SK-N-SH (cell line): ENCODE data around the gene UGT1A3. TPM values are rescaled to one million over a fixed set of nuclear protein-coding genes. Genes with fewer than 3 reads are reported as not detected.

Source experiments
- CTCF ChIA-PET: fragments of 300-600, 350-600 bp; formaldehyde crosslinking; extraction: SDS; loops from one replicate; lab custom pipeline; 2021; lab: Yijun Ruan, JAX
- POLR2A ChIA-PET: fragments of 350-600 bp; sonication (Branson Sonifier 250); formaldehyde crosslinking; extraction: SDS; loops from one replicate; lab custom pipeline; 2020; ENCODE audit warnings: antibody characterized with exemption, inconsistent platforms; lab: Yijun Ruan, JAX
- DNase-seq: peaks from one replicate; pipeline ENCODE4 v3.0.0; 2012
- H2AFZ ChIP-seq: fragments of 200-600 bp; sonication (generic); 2 replicates; pipeline ENCODE4 v1.8.1; 2016; ENCODE audit warnings: antibody characterized with exemption, mild to moderate bottlenecking, low read depth
- H3F3A ChIP-seq: fragments of 200-600 bp; sonication (generic); replicated peaks from 2 replicates; pipeline ENCODE3; 2016; ENCODE audit warnings: antibody characterized with exemption, mild to moderate bottlenecking; ENCODE audit not compliant: insufficient read depth
- H3K27ac ChIP-seq, 2 experiments: fragments of 200-500 bp in 1 of 2; fragments of 200-600 bp in 1 of 2; sonication (Bioruptor generic) in 1 of 2; sonication (generic), shearing (Covaris generic) in 1 of 2; 2 replicates each; pipeline versions ENCODE4 v1.5.1 to v1.6.1; 2014 to 2016; ENCODE audit warnings: low read depth in 2 of 2, inconsistent platforms in 1 of 2, low read length in 1 of 2, mild to moderate bottlenecking in 1 of 2, mixed read lengths in 1 of 2
- H3K27me3 ChIP-seq: fragments of 200-600 bp; sonication (generic), shearing (Covaris generic); 2 replicates; pipeline ENCODE4 v1.6.1; 2016; ENCODE audit warnings: mixed run types; ENCODE audit not compliant: insufficient read depth
- H3K36me3 ChIP-seq, 2 experiments: fragments of 200-500 bp in 1 of 2; fragments of 200-600 bp in 1 of 2; sonication (Bioruptor generic) in 1 of 2; sonication (generic) in 1 of 2; replicated peaks in 1 of 2; 2 replicates each; pipeline versions ENCODE3 to v1.5.1; 2014 to 2016; ENCODE audit warnings: low read length in 1 of 2, mild to moderate bottlenecking in 1 of 2; ENCODE audit not compliant: insufficient read depth in 2 of 2, control insufficient read depth in 1 of 2
- H3K4me1 ChIP-seq, 2 experiments: fragments of 200-500 bp in 1 of 2; fragments of 200-600 bp in 1 of 2; sonication (Bioruptor generic) in 1 of 2; sonication (generic), shearing (Covaris generic) in 1 of 2; 2 replicates each; pipeline versions ENCODE4 v1.5.1 to v1.6.1; 2014 to 2016; ENCODE audit warnings: low read depth in 1 of 2, low read length in 1 of 2, mixed run types in 1 of 2; ENCODE audit not compliant: insufficient read depth in 2 of 2, control insufficient read depth in 1 of 2
- H3K4me2 ChIP-seq: fragments of 200-600 bp; sonication (generic), shearing (Covaris generic); 2 replicates; pipeline ENCODE4 v1.6.1; 2017; ENCODE audit warnings: mixed run types
- H3K4me3 ChIP-seq, 2 experiments: fragments of 200-500 bp in 1 of 2; fragments of 200-600 bp in 1 of 2; sonication (Bioruptor generic) in 1 of 2; sonication (generic), shearing (Covaris generic) in 1 of 2; 2 replicates each; pipeline versions ENCODE4 v1.5.1 to v1.8.1; 2014 to 2016; ENCODE audit warnings: low read depth in 2 of 2, inconsistent platforms in 1 of 2, low read length in 1 of 2, mild to moderate bottlenecking in 1 of 2, mixed read lengths in 1 of 2, moderate library complexity in 1 of 2
- H3K79me2 ChIP-seq: fragments of 200-600 bp; sonication (generic); 2 replicates; pipeline ENCODE4 v1.8.1; 2017; ENCODE audit warnings: mild to moderate bottlenecking; ENCODE audit not compliant: insufficient read depth
- H3K9ac ChIP-seq: fragments of 200-600 bp; sonication (generic); 2 replicates; pipeline ENCODE4 v1.6.1; 2017; ENCODE audit warnings: mixed run types
- H3K9me2 ChIP-seq: fragments of 200-600 bp; sonication (generic); 2 replicates; pipeline ENCODE4 v1.6.1; 2017; ENCODE audit warnings: mixed run types
- H3K9me3 ChIP-seq: fragments of 200-600 bp; sonication (generic); 2 replicates; pipeline ENCODE4 v1.6.1; 2017; ENCODE audit warnings: mixed run types, mild to moderate bottlenecking, moderate library complexity
- H4K20me1 ChIP-seq: fragments of 200-600 bp; sonication (generic); 2 replicates; pipeline ENCODE4 v1.6.1; 2017; ENCODE audit warnings: mild to moderate bottlenecking, mixed run types; ENCODE audit not compliant: insufficient read depth
- CHD2 ChIP-seq: fragments of 150-350 bp; IDR thresholded peaks from 2 replicates; pipeline ENCODE4 v1.6.1; 2018; ENCODE audit warnings: low read length; ENCODE audit not compliant: partially characterized antibody
- ELF1 ChIP-seq: IDR thresholded peaks from 2 replicates; pipeline ENCODE4 v1.4.0; 2012
- EP300 ChIP-seq, 2 experiments: IDR thresholded peaks; 2 replicates each; pipeline versions ENCODE4 v1.4.0 to v1.6.1; 2012; ENCODE audit warnings: borderline replicate concordance in 1 of 2, low read depth in 1 of 2, low read length in 1 of 2
- EZH2phosphoT487 ChIP-seq: fragments of 200-600 bp; sonication (generic); IDR thresholded peaks from 2 replicates; pipeline ENCODE4 v1.6.1; 2017; ENCODE audit warnings: low read depth, mixed run types, mild to moderate bottlenecking, antibody characterized with exemption, moderate library complexity, borderline replicate concordance
- FOSL2 ChIP-seq: IDR thresholded peaks from 2 replicates; pipeline ENCODE4 v1.4.0; 2012; ENCODE audit warnings: low read depth, mild to moderate bottlenecking, moderate library complexity, borderline replicate concordance
- FOXJ3 ChIP-seq: sonication (generic); formaldehyde crosslinking; IDR thresholded peaks from 2 replicates; pipeline ENCODE4 v1.5.1; 2020; ENCODE audit warnings: mild to moderate bottlenecking, missing genetic modification reagents
- GABPA ChIP-seq: IDR thresholded peaks from 2 replicates; pipeline ENCODE4 v1.4.0; 2012; ENCODE audit warnings: low read depth, mild to moderate bottlenecking
- GATA2 ChIP-seq: sonication (generic); formaldehyde crosslinking; IDR thresholded peaks from 2 replicates; pipeline ENCODE4 v1.5.0; 2020; ENCODE audit warnings: mild to moderate bottlenecking, missing genetic modification reagents
- IRF3 ChIP-seq: fragments of 150-350 bp; IDR thresholded peaks from 2 replicates; pipeline ENCODE4 v1.6.1; 2016; ENCODE audit warnings: mild to moderate bottlenecking, low read depth, low read length
- JUND ChIP-seq: IDR thresholded peaks from 2 replicates; pipeline ENCODE4 v1.4.0; 2012
- MEF2A ChIP-seq: IDR thresholded peaks from 2 replicates; pipeline ENCODE4 v1.4.0; 2012; ENCODE audit warnings: low read depth, borderline replicate concordance
- MXI1 ChIP-seq: IDR thresholded peaks from 2 replicates; pipeline ENCODE4 v1.6.1; 2012; ENCODE audit warnings: mild to moderate bottlenecking, low read depth, low read length, improper control_type of control experiment
- NFIC ChIP-seq: IDR thresholded peaks from 2 replicates; pipeline ENCODE4 v1.4.0; 2012; ENCODE audit warnings: borderline replicate concordance
- PBX3 ChIP-seq: IDR thresholded peaks from 2 replicates; pipeline ENCODE4; 2012
- POLR2AphosphoS5 ChIP-seq: IDR thresholded peaks from 2 replicates; pipeline ENCODE4 v1.6.1; 2012; ENCODE audit warnings: low read depth, low read length
- RAD21 ChIP-seq: IDR thresholded peaks from 2 replicates; pipeline ENCODE4 v1.6.1; 2012; ENCODE audit warnings: mild to moderate bottlenecking, low read length
- RCOR1 ChIP-seq: fragments of 150-350 bp; IDR thresholded peaks from 2 replicates; pipeline ENCODE4 v1.6.1; 2017; ENCODE audit warnings: antibody characterized with exemption, low read length
- RFX5 ChIP-seq: IDR thresholded peaks from 2 replicates; pipeline ENCODE4 v1.6.1; 2012; ENCODE audit warnings: mild to moderate bottlenecking, improper control_type of control experiment, low read length
- RXRA ChIP-seq: IDR thresholded peaks from 2 replicates; pipeline ENCODE4 v1.4.0; 2012; ENCODE audit warnings: low read depth, mild to moderate bottlenecking, borderline replicate concordance
- SIN3A ChIP-seq: IDR thresholded peaks from 2 replicates; pipeline ENCODE4 v1.6.1; 2012; ENCODE audit warnings: low read depth, mild to moderate bottlenecking, low read length, moderate library complexity, borderline replicate concordance
- SMC3 ChIP-seq: IDR thresholded peaks from 2 replicates; pipeline ENCODE4 v1.6.1; 2012; ENCODE audit warnings: low read depth, low read length, improper control_type of control experiment
- TCF12 ChIP-seq: IDR thresholded peaks from 2 replicates; pipeline ENCODE4 v1.4.0; 2012
- TEAD4 ChIP-seq: IDR thresholded peaks from 2 replicates; pipeline ENCODE4 v1.4.0; 2012; ENCODE audit warnings: mild to moderate bottlenecking, borderline replicate concordance; ENCODE audit not compliant: insufficient read depth
- USF2 ChIP-seq: fragments of 150-350 bp; IDR thresholded peaks from 2 replicates; pipeline ENCODE4 v1.6.1; 2017; ENCODE audit warnings: antibody characterized with exemption, low read length, low read depth, borderline replicate concordance
- YY1 ChIP-seq: IDR thresholded peaks from 2 replicates; pipeline ENCODE4 v1.4.0; 2012; ENCODE audit warnings: low read depth, mild to moderate bottlenecking
- WGBS: methylation state at CpG from one replicate; pipeline ENCODE4 v1.1.6; 2017; ENCODE audit warnings: low lambda C conversion rate; 5-methylcytosine and 5-hydroxymethylcytosine counted together
- polyA plus RNA-seq, 3 experiments: library from polyadenylated mRNA; depleted of rRNA; stranded (reverse); fragments of >200 nt; gene quantifications; 2 replicates each; pipeline ENCODE4 v1.2.3, GENCODE V29; 2012

Gene UGT1A3
- polyA plus RNA-seq, 1 of the 3 experiments (the other 2 are of a cell fraction), result not detected

GRCh38 chr2:233758141-233758540, 29.3 kb downstream of the UGT1A3 start:
- Histone ChIP-seq H3F3A (no peaks in the 10 kb centered on the region), H3K27me3 (no peaks in the 10 kb centered on the region), H3K36me3 (no peaks in the 10 kb centered on the region), H3K4me3 (no peak overlapping the region), H2AFZ (no peak overlapping the region), H3K9me3 (no peaks in the 10 kb centered on the region), H3K9ac (no peak overlapping the region), H3K79me2 (no peaks in the 10 kb centered on the region), H3K4me1 (no peaks in the 10 kb centered on the region), H3K27ac (no peak overlapping the region), H3K4me2 (no peak overlapping the region), H4K20me1 (no peaks in the 10 kb centered on the region), H3K9me2 (no peaks in the 10 kb centered on the region)
- TF ChIP-seq EP300 (IDR thresholded peaks at IDR 0.05; ENCODE audit: borderline replicate concordance in 1 of 2, low read depth in 1 of 2, low read length in 1 of 2) (no peak), POLR2AphosphoS5 (no peak), SIN3A (no peak), FOSL2 (no peak), RFX5 (no peak), USF2 (no peak), RAD21 (no peak), EZH2phosphoT487 (no peak), YY1 (no peak), JUND (no peak), IRF3 (no peak), MXI1 (no peak), RCOR1 (no peak), TEAD4 (no peak)
- no peak for DNase-seq
- ChIA-PET POLR2A (no interaction called here), CTCF (interaction anchor here (0.5 kb wide), 1 partner anchor 319 kb away, joined by 3 read pairs; no protein-coding TSS in a partner anchor)

GRCh38 chr2:233758849-233759248, 30.0 kb downstream of the UGT1A3 start:
- TF ChIP-seq RFX5 (no peak), RAD21 (no peak), RXRA (no peak), TCF12 (no peak), CHD2 (no peak), MEF2A (no peak), SIN3A (no peak), RCOR1 (no peak), PBX3 (no peak), SMC3 (no peak), EZH2phosphoT487 (no peak), NFIC (no peak), JUND (no peak), POLR2AphosphoS5 (no peak), ELF1 (no peak), GABPA (no peak), YY1 (no peak), USF2 (no peak), GATA2 (CRISPR knock-in tag) (no peak), FOXJ3 (no peak)
- POLR2A ChIA-PET, result no interaction called here
- 72% methylated on average over 2 of the region's 2 CpGs for WGBS

More at GRCh38 chr2:233758849-233759248, 30.0 kb downstream of the UGT1A3 start:
- DNase-seq, result no peak
- no peak overlapping the region for H3K9ac ChIP-seq
- CTCF ChIA-PET, result no interaction called here
- H3K4me3 ChIP-seq, result no peak overlapping the region
- no peaks in the 10 kb centered on the region for H3K36me3 ChIP-seq
- no peaks in the 10 kb centered on the region for H3K9me2 ChIP-seq
- no peak overlapping the region for H3K4me2 ChIP-seq
- no peaks in the 10 kb centered on the region for H3K9me3 ChIP-seq
- H2AFZ ChIP-seq, result no peak overlapping the region
- H3K27me3 ChIP-seq, result no peaks in the 10 kb centered on the region
- no peaks in the 10 kb centered on the region for H3K4me1 ChIP-seq
- no peaks in the 10 kb centered on the region for H4K20me1 ChIP-seq
- no peaks in the 10 kb centered on the region for H3K79me2 ChIP-seq
- H3K27ac ChIP-seq, result no peak overlapping the region
- no peaks in the 10 kb centered on the region for H3F3A ChIP-seq
